ENCODE results near the gene AGPAT4. TPM values are rescaled to one million over a fixed set of nuclear protein-coding genes. Genes with fewer than 3 reads are reported as not detected.

Gene AGPAT4
- total and polyA plus RNA-seq, 7 donors: under 0.01 to 16.6 (median 6.9) TPM

- Histone ChIP-seq H3K4me3 (no peak overlapping the region), H3K4me1 (peaks cover 0 to 59% (median 49%) of the 10 kb centered on the region in 4 donors), H3K9me3 (no peaks in the 10 kb centered on the region), H3K27me3 (no peaks in the 10 kb centered on the region), H3K36me3 (no peaks in the 10 kb centered on the region), H3K27ac (peak overlapping the region in 1 of 4 donors; percentile 0)
- TF ChIP-seq CTCF (IDR thresholded peaks at IDR 0.05) (no peak), POLR2AphosphoS5 (IDR thresholded peaks at IDR 0.05) (peak in 1 of 4 donors; percentile 6)
- intact Hi-C loops (cut with DNase I): no loop called here
- DNase-seq: no peak
- WGBS, 2 donors: 82 to 83% methylated on average over 6 of the region's 6 CpGs
Observed at GRCh38 chr6:161238081-161238480, 35.8 kb downstream of the AGPAT4 start.

- WGBS, 2 donors: 93 to 97% methylated on average over 1 of the region's 1 CpG
- Histone ChIP-seq H3K4me1 (peaks cover 0 to 59% (median 49%) of the 10 kb centered on the region in 4 donors), H3K4me3 (no peak overlapping the region)
Observed at GRCh38 chr6:161237176-161237575, 36.7 kb downstream of the AGPAT4 start.

GRCh38 chr6:161235776-161236633 is 37.9 kb downstream of the AGPAT4 start:
- Histone ChIP-seq H3K27me3 (no peaks in the 10 kb centered on the region), H3K36me3 (peaks cover 0 to 5% (median 0%) of the 10 kb centered on the region in 4 donors), H3K9me3 (no peaks in the 10 kb centered on the region), H3K27ac (peak overlapping the region in 3 of 4 donors; percentile 19 to 49 (median 42)), H3K4me1 (peaks cover 0 to 58% (median 49%) of the 10 kb centered on the region in 4 donors), H3K4me3 (no peak overlapping the region)
- DNase-seq: no peak
- no peak for TF ChIP-seq CTCF (IDR thresholded peaks at IDR 0.05)
- peak in 2 of 4 donors; percentile 11 to 21 for TF ChIP-seq POLR2AphosphoS5 (IDR thresholded peaks at IDR 0.05)
- TF ChIP-seq POLR2A (IDR thresholded peaks at IDR 0.05): no peak
- 67 to 79% methylated on average over 15 of the region's 15 CpGs for WGBS, 2 donors
- intact Hi-C loops (cut with DNase I): no loop called here

More at GRCh38 chr6:161237176-161237575, 36.7 kb downstream of the AGPAT4 start:
- Histone ChIP-seq H3K36me3 (no peaks in the 10 kb centered on the region), H3K27me3 (no peaks in the 10 kb centered on the region), H3K9me3 (no peaks in the 10 kb centered on the region), H3K27ac (no peak overlapping the region)
- no peak for TF ChIP-seq CTCF (IDR thresholded peaks at IDR 0.05)
- no peak for DNase-seq
- intact Hi-C loops (cut with DNase I): no loop called here

- peaks cover 0 to 5% (median 0%) of the 10 kb centered on the region in 4 donors for H3K36me3 ChIP-seq
- H3K4me3 ChIP-seq: no peak overlapping the region
- intact Hi-C loops (cut with DNase I): no loop called here
- TF ChIP-seq POLR2AphosphoS5 (IDR thresholded peaks at IDR 0.05) (peak in 2 of 4 donors; percentile 15 to 25), POLR2A (IDR thresholded peaks at IDR 0.05) (no peak)
- no peaks in the 10 kb centered on the region for H3K9me3 ChIP-seq
- H3K27me3 ChIP-seq: no peaks in the 10 kb centered on the region
- DNase-seq: peak; percentile 94
- H3K4me1 ChIP-seq: peaks cover 0 to 62% (median 49%) of the 10 kb centered on the region in 4 donors
- 79 to 80% methylated on average over 10 of the region's 10 CpGs for WGBS, 2 donors
- peak overlapping the region; percentile 39 to 48 (median 44) for H3K27ac ChIP-seq
Observed at GRCh38 chr6:161233986-161234661, 39.7 kb downstream of the AGPAT4 start.

GRCh38 chr6:161232467-161232866 is 41.4 kb downstream of the AGPAT4 start:
- DNase-seq: no peak
- WGBS, 2 donors: 91 to 92% methylated on average over 11 of the region's 11 CpGs
- TF ChIP-seq POLR2A (IDR thresholded peaks at IDR 0.05) (no peak), CTCF (IDR thresholded peaks at IDR 0.05) (no peak), POLR2AphosphoS5 (IDR thresholded peaks at IDR 0.05) (no peak), EP300 (IDR thresholded peaks at IDR 0.05) (no peak)
- intact Hi-C loops (cut with DNase I): no loop called here
- H3K4me3 ChIP-seq: no peak overlapping the region
- H3K36me3 ChIP-seq: peaks cover 0 to 5% (median 0%) of the 10 kb centered on the region in 4 donors
- H3K27ac ChIP-seq: no peak overlapping the region
- no peaks in the 10 kb centered on the region for H3K27me3 ChIP-seq
- peaks cover 0 to 67% (median 54%) of the 10 kb centered on the region in 4 donors for H3K4me1 ChIP-seq
- H3K9me3 ChIP-seq: no peaks in the 10 kb centered on the region
